GM12864 (cell line): ENCODE data around the gene CCS.

Experiments
- DNase-seq: peaks from one replicate; pipeline ENCODE4 v3.0.0-alpha.2; 2011; ENCODE audit warnings: low read depth
- H3K4me3 ChIP-seq: 2 replicates; pipeline ENCODE4 v1.5.1; 2011; ENCODE audit warnings: mild to moderate bottlenecking, low read depth, low read length, control low read depth
- CTCF ChIP-seq: IDR thresholded peaks from 2 replicates; pipeline ENCODE4 v1.5.1; 2011; ENCODE audit warnings: low read depth, mild to moderate bottlenecking, moderate library complexity, low read length, control low read depth, inconsistent platforms; ENCODE audit errors: missing control alignments

CCS gene

GRCh38 chr11:66556086-66556485 is 36.9 kb upstream of the CCS start:
- H3K4me3 ChIP-seq, result no peak overlapping the region
- DNase-seq, result no peak
- no peak for TF ChIP-seq CTCF

GRCh38 chr11:66557733-66558326 is 35.2 kb upstream of the CCS start:
- TF ChIP-seq CTCF, result no peak
- no peak for DNase-seq
- H3K4me3 ChIP-seq, result no peak overlapping the region

GRCh38 chr11:66559142-66559865 is 33.7 kb upstream of the CCS start:
- no peak for DNase-seq
- H3K4me3 ChIP-seq, result no peak overlapping the region
- TF ChIP-seq CTCF, result no peak

GRCh38 chr11:66559866-66560676 is 32.9 kb upstream of the CCS start:
- DNase-seq, result no peak
- H3K4me3 ChIP-seq, result no peak overlapping the region
- no peak for TF ChIP-seq CTCF

- no peak for DNase-seq
- no peak overlapping the region for H3K4me3 ChIP-seq
- TF ChIP-seq CTCF, result no peak
These were observed 31.6 kb upstream of the CCS start for GRCh38 chr11:66561178-66561974.

GRCh38 chr11:66561975-66562248 is 31.1 kb upstream of the CCS start:
- no peak for TF ChIP-seq CTCF

More at GRCh38 chr11:66561975-66562248, 31.1 kb upstream of the CCS start:
- no peak for DNase-seq
- no peak overlapping the region for H3K4me3 ChIP-seq
